GM12878 (cell line): Measurements from ENCODE around the gene SLCO3A1. TPM values are rescaled to one million over a fixed set of nuclear protein-coding genes. Genes with fewer than 3 reads are reported as not detected.

Experiments
- ATAC-seq: fragments of 200-7000 bp; cut with Tn5 transposase; 3 replicates; pipeline ENCODE4 v1.9.1; 2020; ENCODE audit warnings: mild to moderate bottlenecking, moderate library complexity
- BruUV-seq: library from RNA; stranded (reverse); fragments of 400-500 nt; replicated peaks from 2 replicates; lab custom pipeline; 2021; lab: Mats Ljungman, UMichigan
- CTCF ChIA-PET: fragments of 300-600 bp; sonication (Branson Sonifier 250); formaldehyde crosslinking; extraction: SDS; loops from one replicate; lab custom pipeline; 2021; ENCODE audit warnings: inconsistent platforms; lab: Yijun Ruan, JAX
- POLR2A ChIA-PET: fragments of 350-600 bp; formaldehyde crosslinking; extraction: SDS; loops from one replicate; lab custom pipeline; 2021; ENCODE audit warnings: inconsistent platforms; lab: Charles Lee
- RAD21 ChIA-PET: fragments of 300-600 bp; sonication (Branson Sonifier 250); formaldehyde crosslinking; loops from one replicate; lab custom pipeline; 2023; ENCODE audit warnings: antibody characterized with exemption; ENCODE audit not compliant: unreplicated experiment; lab: Charles Lee
- SMC1A ChIA-PET: fragments of 300-600 bp; sonication (Branson Sonifier 250); formaldehyde crosslinking; loops from one replicate; lab custom pipeline; 2023; ENCODE audit not compliant: unreplicated experiment, uncharacterized antibody; lab: Charles Lee
- DNase-seq: peaks from one replicate; pipeline ENCODE4 v3.0.0-alpha.2; 2011; ENCODE audit warnings: low read depth, low spot score
- FAIRE-seq: peaks from 3 replicates; lab custom pipeline; 2011; peaks lifted over from hg19 to GRCh38; lab: Jason Lieb, UNC
- H2AFZ ChIP-seq: 2 replicates; pipeline ENCODE4 v1.6.0; 2011; ENCODE audit warnings: low read depth, low read length, control low read depth; ENCODE audit not compliant: control insufficient read depth
- H3K27ac ChIP-seq: 2 replicates; pipeline ENCODE4 v1.5.1; 2011; ENCODE audit warnings: control low read depth; ENCODE audit not compliant: control insufficient read depth, insufficient read depth
- H3K27me3 ChIP-seq, 2 experiments: replicated peaks in 1 of 2; 2 replicates each; pipeline versions ENCODE4 v1.6.0 to v1.6.1; 2011; ENCODE audit warnings: low read length in 1 of 2; ENCODE audit not compliant: control insufficient read depth in 2 of 2, insufficient read depth in 2 of 2
- H3K36me3 ChIP-seq, 2 experiments: 2 replicates each; pipeline ENCODE4 v1.5.1; 2011; ENCODE audit warnings: low read length in 1 of 2; ENCODE audit not compliant: control insufficient read depth in 2 of 2, insufficient read depth in 2 of 2
- H3K4me1 ChIP-seq: 2 replicates; pipeline ENCODE4 v1.6.1; 2011; ENCODE audit warnings: mild to moderate bottlenecking, low read length, moderate library complexity, mixed read lengths; ENCODE audit not compliant: control insufficient read depth, insufficient read depth
- H3K4me2 ChIP-seq: 2 replicates; pipeline ENCODE4 v1.6.0; 2011; ENCODE audit warnings: control low read depth; ENCODE audit not compliant: control insufficient read depth, insufficient read depth
- H3K4me3 ChIP-seq: fragments of 200-600 bp; sonication (generic); 2 replicates; pipeline ENCODE4 v1.5.1; 2016
- H3K79me2 ChIP-seq: 2 replicates; pipeline ENCODE4 v1.6.0; 2011; ENCODE audit warnings: low read length; ENCODE audit not compliant: control insufficient read depth, insufficient read depth
- H3K9ac ChIP-seq: 2 replicates; pipeline ENCODE4 v1.8.0; 2011; ENCODE audit warnings: low read length, control low read depth, mixed read lengths; ENCODE audit not compliant: control insufficient read depth, insufficient read depth
- H3K9me3 ChIP-seq: replicated peaks from 3 replicates; pipeline ENCODE4 v1.5.1; 2011; ENCODE audit warnings: mild to moderate bottlenecking, low read length; ENCODE audit not compliant: control insufficient read depth, insufficient read depth
- H4K20me1 ChIP-seq: 2 replicates; pipeline ENCODE4 v1.6.0; 2011; ENCODE audit not compliant: control insufficient read depth, insufficient read depth
- BMI1 ChIP-seq: fragments of 450-650 bp; IDR thresholded peaks from 2 replicates; pipeline ENCODE4 v1.6.1; 2016; ENCODE audit warnings: mild to moderate bottlenecking, moderate library complexity, borderline replicate concordance
- CBX5 ChIP-seq: sonication (generic); IDR thresholded peaks from 2 replicates; pipeline ENCODE4 v1.6.1; 2016; ENCODE audit warnings: low read depth, moderate library complexity, mild to moderate bottlenecking, inconsistent platforms
- EGR1 ChIP-seq, 2 experiments: IDR thresholded peaks; 1 replicate in 1 of 2; 2 replicates in 1 of 2; pipeline ENCODE4 v1.6.1; 2011 to 2012; ENCODE audit warnings: low read depth in 2 of 2, low read length in 2 of 2, borderline replicate concordance in 1 of 2, mild to moderate bottlenecking in 1 of 2, moderate library complexity in 1 of 2
- NBN ChIP-seq: fragments of 450-650 bp; IDR thresholded peaks from 2 replicates; pipeline ENCODE4 v1.6.1; 2016
- NFYA ChIP-seq: IDR thresholded peaks from 2 replicates; pipeline ENCODE4 v1.6.1; 2011; ENCODE audit warnings: low read depth, mild to moderate bottlenecking, low read length, improper control_type of control experiment, borderline replicate concordance
- PAX8 ChIP-seq: fragments of 450-650 bp; IDR thresholded peaks from 2 replicates; pipeline ENCODE4 v1.6.1; 2017; ENCODE audit warnings: mild to moderate bottlenecking, moderate library complexity
- SP1 ChIP-seq: IDR thresholded peaks from one replicate; pipeline ENCODE4 v1.6.1; 2011; ENCODE audit warnings: low read depth, low read length
- STAT1 ChIP-seq: fragments of 450-650 bp; conservative IDR thresholded peaks from 2 replicates; pipeline ENCODE4 v1.6.1; 2014; ENCODE audit warnings: antibody characterized with exemption, mild to moderate bottlenecking
- TCF12 ChIP-seq: IDR thresholded peaks from 2 replicates; pipeline ENCODE4 v1.6.1; 2011; ENCODE audit warnings: low read depth, mild to moderate bottlenecking, low read length
- ZNF622 ChIP-seq: fragments of 450-650 bp; IDR thresholded peaks from 2 replicates; pipeline ENCODE4 v1.6.1; 2017; ENCODE audit warnings: mild to moderate bottlenecking, inconsistent platforms
- WGBS: methylation state at CpG from one replicate; pipeline ENCODE4 v1.1.6; 2016; ENCODE audit warnings: low lambda C conversion rate; ENCODE audit not compliant: insufficient replicate concordance, insufficient coverage; ENCODE audit errors: missing lambda C conversion rate; 5-methylcytosine and 5-hydroxymethylcytosine counted together
- in situ Hi-C: fragments of 300-500 bp; cut with MboI; formaldehyde crosslinking; loops from 9 replicates; pipeline ENCODE4 v1.14.3; 2018; ENCODE audit warnings: mixed read lengths
- intact Hi-C: fragments of 100-400 bp; cut with micrococcal nuclease; formaldehyde crosslinking; loops from one replicate; pipeline ENCODE4 v1.14.2; 2022; ENCODE audit not compliant: unreplicated experiment
- polyA plus RNA-seq, 11 experiments: library from polyadenylated mRNA; depleted of rRNA in 4 of 11; unstranded in 6 of 11; stranded (reverse) in 5 of 11; fragments of >200 nt; fragmentation: Nextera tagmentation in 4 of 11; fragmentation: Illumina TruSeq in 1 of 11; extraction: Ambion mirVana in 4 of 11; extraction: Trizol in 1 of 11; gene quantifications; 1 replicate in 1 of 11; 2 replicates in 10 of 11; pipeline versions ENCODE4 v1.2.1 to v1.2.3, GENCODE V29; 2011 to 2016; ENCODE audit warnings: inconsistent platforms in 2 of 11, missing spikeins in 2 of 11, low read depth in 1 of 11
- total RNA-seq, 4 experiments: library from RNA; depleted of rRNA in 3 of 4; stranded (reverse); fragments of >200 nt in 3 of 4; fragmentation: Illumina TruSeq in 1 of 4; extraction: Trizol in 1 of 4; gene quantifications; 2 replicates each; pipeline versions ENCODE4 v1.2.1 to v1.2.3, GENCODE V29; 2013 to 2021
- TF ChIP-seq, protein P1 (sequence below): fragments of 450-650 bp; IDR thresholded peaks from 2 replicates; pipeline ENCODE4 v1.6.1; 2016; ENCODE audit warnings: mild to moderate bottlenecking
- TF ChIP-seq, protein P2 (sequence below), 3 experiments: IDR thresholded peaks in 2 of 3; conservative IDR thresholded peaks in 1 of 3; 2 replicates each; pipeline ENCODE4 v1.5.1; 2011; ENCODE audit warnings: low read depth in 3 of 3, low read length in 3 of 3, mild to moderate bottlenecking in 3 of 3, control low read depth in 2 of 3, moderate library complexity in 2 of 3, inconsistent platforms in 1 of 3, mixed read lengths in 1 of 3; ENCODE audit not compliant: control insufficient read depth in 2 of 3, insufficient read depth in 1 of 3; ENCODE audit errors: extremely low read depth in 1 of 3
- TF ChIP-seq, protein P3 (sequence below): IDR thresholded peaks from 2 replicates; pipeline ENCODE4 v1.6.1; 2011; ENCODE audit warnings: borderline replicate concordance, low read depth, mild to moderate bottlenecking, moderate library complexity, mixed read lengths, low read length; ENCODE audit not compliant: insufficient read depth; ENCODE audit errors: extremely low read length
- TF ChIP-seq, protein P4 (sequence below): fragments of 150-350 bp; IDR thresholded peaks from 2 replicates; pipeline ENCODE4 v1.6.1; 2016; ENCODE audit warnings: low read depth, low read length

SLCO3A1 gene
- total and polyA plus RNA-seq, 10 of the 15 experiments (the other 5 are each of a cell fraction or from before 2014, with no cell fraction given): 0.05 to 5.9 (median 0.31) TPM

DNA sequence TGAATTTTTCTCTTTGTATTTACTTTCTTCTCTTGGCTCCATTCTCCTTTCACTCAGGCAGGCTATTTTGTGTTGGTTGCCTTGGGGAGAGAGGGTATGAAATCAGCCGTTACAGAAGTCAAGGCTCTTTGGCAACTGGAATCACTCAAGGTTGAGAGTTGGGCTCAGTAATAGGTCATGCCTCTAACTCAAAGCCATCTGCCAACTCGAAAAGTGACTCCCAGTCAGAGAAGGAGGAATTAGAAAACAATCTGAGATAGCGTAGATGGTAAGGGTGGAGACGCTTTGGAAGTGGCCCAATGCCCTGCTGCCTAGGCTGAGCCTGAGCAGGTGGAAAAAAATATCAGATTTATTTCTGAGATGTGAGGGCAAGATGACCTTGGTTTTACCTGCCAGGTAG is 334.5 kb downstream of the SLCO3A1 start:
- 13% methylated on average over 4 of the region's 4 CpGs for WGBS
- no peaks in the 10 kb centered on the region for H3K9me3 ChIP-seq
- CTCF ChIA-PET: no interaction called here
- no peak overlapping the region for H3K4me2 ChIP-seq
- FAIRE-seq: no peak
- H3K9ac ChIP-seq: no peak overlapping the region
- SMC1A ChIA-PET: no interaction called here
- no peaks in the 10 kb centered on the region for H4K20me1 ChIP-seq
- POLR2A ChIA-PET: no interaction called here
- RAD21 ChIA-PET: no interaction called here
- ATAC-seq: no peak
- no peaks in the 10 kb centered on the region; a peak in 2 of 4 replicates for H3K27me3 ChIP-seq
- H3K79me2 ChIP-seq: no peaks in the 10 kb centered on the region
- no peaks in the 10 kb centered on the region for H3K4me1 ChIP-seq
- H3K4me3 ChIP-seq: no peak overlapping the region
- no peak for DNase-seq
- BruUV-seq: no TSS peak
- TF ChIP-seq PAX8: no peak
- TF ChIP-seq, protein P1, sequence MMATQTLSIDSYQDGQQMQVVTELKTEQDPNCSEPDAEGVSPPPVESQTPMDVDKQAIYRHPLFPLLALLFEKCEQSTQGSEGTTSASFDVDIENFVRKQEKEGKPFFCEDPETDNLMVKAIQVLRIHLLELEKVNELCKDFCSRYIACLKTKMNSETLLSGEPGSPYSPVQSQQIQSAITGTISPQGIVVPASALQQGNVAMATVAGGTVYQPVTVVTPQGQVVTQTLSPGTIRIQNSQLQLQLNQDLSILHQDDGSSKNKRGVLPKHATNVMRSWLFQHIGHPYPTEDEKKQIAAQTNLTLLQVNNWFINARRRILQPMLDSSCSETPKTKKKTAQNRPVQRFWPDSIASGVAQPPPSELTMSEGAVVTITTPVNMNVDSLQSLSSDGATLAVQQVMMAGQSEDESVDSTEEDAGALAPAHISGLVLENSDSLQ: no peak
- TF ChIP-seq CBX5: no peak
- no peak for TF ChIP-seq SP1
- no peak for TF ChIP-seq NFYA
- TF ChIP-seq, protein P2, sequence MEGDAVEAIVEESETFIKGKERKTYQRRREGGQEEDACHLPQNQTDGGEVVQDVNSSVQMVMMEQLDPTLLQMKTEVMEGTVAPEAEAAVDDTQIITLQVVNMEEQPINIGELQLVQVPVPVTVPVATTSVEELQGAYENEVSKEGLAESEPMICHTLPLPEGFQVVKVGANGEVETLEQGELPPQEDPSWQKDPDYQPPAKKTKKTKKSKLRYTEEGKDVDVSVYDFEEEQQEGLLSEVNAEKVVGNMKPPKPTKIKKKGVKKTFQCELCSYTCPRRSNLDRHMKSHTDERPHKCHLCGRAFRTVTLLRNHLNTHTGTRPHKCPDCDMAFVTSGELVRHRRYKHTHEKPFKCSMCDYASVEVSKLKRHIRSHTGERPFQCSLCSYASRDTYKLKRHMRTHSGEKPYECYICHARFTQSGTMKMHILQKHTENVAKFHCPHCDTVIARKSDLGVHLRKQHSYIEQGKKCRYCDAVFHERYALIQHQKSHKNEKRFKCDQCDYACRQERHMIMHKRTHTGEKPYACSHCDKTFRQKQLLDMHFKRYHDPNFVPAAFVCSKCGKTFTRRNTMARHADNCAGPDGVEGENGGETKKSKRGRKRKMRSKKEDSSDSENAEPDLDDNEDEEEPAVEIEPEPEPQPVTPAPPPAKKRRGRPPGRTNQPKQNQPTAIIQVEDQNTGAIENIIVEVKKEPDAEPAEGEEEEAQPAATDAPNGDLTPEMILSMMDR (IDR thresholded peaks at IDR 0.05 in 2 of 3, conservative IDR thresholded peaks at IDR 0.05 in 1 of 3; ENCODE audit: control insufficient read depth in 2 of 3, extremely low read depth in 1 of 3, insufficient read depth in 1 of 3, low read depth in 3 of 3, low read length in 3 of 3): no peak
- TF ChIP-seq, protein P3, sequence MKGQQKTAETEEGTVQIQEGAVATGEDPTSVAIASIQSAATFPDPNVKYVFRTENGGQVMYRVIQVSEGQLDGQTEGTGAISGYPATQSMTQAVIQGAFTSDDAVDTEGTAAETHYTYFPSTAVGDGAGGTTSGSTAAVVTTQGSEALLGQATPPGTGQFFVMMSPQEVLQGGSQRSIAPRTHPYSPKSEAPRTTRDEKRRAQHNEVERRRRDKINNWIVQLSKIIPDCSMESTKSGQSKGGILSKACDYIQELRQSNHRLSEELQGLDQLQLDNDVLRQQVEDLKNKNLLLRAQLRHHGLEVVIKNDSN: no peak
- TF ChIP-seq ZNF622: no peak
- TF ChIP-seq, protein P4, sequence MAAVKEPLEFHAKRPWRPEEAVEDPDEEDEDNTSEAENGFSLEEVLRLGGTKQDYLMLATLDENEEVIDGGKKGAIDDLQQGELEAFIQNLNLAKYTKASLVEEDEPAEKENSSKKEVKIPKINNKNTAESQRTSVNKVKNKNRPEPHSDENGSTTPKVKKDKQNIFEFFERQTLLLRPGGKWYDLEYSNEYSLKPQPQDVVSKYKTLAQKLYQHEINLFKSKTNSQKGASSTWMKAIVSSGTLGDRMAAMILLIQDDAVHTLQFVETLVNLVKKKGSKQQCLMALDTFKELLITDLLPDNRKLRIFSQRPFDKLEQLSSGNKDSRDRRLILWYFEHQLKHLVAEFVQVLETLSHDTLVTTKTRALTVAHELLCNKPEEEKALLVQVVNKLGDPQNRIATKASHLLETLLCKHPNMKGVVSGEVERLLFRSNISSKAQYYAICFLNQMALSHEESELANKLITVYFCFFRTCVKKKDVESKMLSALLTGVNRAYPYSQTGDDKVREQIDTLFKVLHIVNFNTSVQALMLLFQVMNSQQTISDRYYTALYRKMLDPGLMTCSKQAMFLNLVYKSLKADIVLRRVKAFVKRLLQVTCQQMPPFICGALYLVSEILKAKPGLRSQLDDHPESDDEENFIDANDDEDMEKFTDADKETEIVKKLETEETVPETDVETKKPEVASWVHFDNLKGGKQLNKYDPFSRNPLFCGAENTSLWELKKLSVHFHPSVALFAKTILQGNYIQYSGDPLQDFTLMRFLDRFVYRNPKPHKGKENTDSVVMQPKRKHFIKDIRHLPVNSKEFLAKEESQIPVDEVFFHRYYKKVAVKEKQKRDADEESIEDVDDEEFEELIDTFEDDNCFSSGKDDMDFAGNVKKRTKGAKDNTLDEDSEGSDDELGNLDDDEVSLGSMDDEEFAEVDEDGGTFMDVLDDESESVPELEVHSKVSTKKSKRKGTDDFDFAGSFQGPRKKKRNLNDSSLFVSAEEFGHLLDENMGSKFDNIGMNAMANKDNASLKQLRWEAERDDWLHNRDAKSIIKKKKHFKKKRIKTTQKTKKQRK: no peak
- TF ChIP-seq EGR1 (IDR thresholded peaks at IDR 0.05; ENCODE audit: borderline replicate concordance in 1 of 2, low read depth in 2 of 2, low read length in 2 of 2): no peak
- TF ChIP-seq STAT1: no peak
- TF ChIP-seq TCF12: no peak
- no peak for TF ChIP-seq BMI1
- TF ChIP-seq NBN: no peak
- H2AFZ ChIP-seq: no peak overlapping the region
- in situ Hi-C loops: no loop called here
- H3K27ac ChIP-seq: no peak overlapping the region
- no peaks in the 10 kb centered on the region for H3K36me3 ChIP-seq
- intact Hi-C loops: no loop called here
